Coronary artery (tissue), 2 donors: ENCODE measurements around the gene LAMB2.

Experiments used
- DNase-seq: peaks from one replicate; pipeline ENCODE4 v3.0.0-alpha.2; 2017; ENCODE audit warnings: low spot score
- H3K27ac ChIP-seq, 2 donors: fragments of 200-600 bp; sonication (generic); one replicate each; pipeline ENCODE4 v1.5.1; 2016 to 2019
- H3K4me3 ChIP-seq: fragments of 200-600 bp; sonication (generic); 2 replicates; pipeline ENCODE4 v1.5.1; 2016; ENCODE audit warnings: mild to moderate bottlenecking, moderate library complexity
- CTCF ChIP-seq: fragments of 200-600 bp; sonication (generic); IDR thresholded peaks from one replicate; pipeline ENCODE4 v1.5.1; 2019; ENCODE audit warnings: antibody characterized with exemption

LAMB2 gene

DNA sequence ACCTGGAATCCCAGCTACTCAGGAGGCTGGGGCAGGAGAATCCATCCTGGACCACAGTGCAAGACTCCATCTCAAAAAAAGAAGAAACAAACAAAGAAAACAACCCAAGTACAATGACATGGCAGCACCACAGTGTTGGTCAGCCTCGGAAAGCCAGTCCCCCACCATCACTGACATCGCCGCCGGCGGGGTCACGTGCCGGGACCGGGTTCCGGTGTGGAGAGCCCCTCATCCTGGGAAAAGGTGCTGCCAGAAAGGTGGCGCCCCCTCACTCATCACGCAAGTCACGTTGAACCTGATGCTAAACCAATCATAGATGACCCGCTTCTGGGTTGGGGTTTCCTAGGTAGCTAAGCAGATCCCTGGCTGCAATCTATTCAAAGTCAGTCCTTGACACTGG, 56.7 kb downstream of the LAMB2 start:
- no peak for DNase-seq
- Histone ChIP-seq H3K27ac (no peak overlapping the region), H3K4me3 (no peak overlapping the region)
- TF ChIP-seq CTCF: no peak
